Small intestine (tissue), 7 donors: ENCODE measurements around the gene FGFRL1. TPM values are rescaled to one million over a fixed set of nuclear protein-coding genes. Genes with fewer than 3 reads are reported as not detected.

Experiments used
- DNase-seq, 2 donors: peaks; one replicate each; pipeline versions ENCODE4 v3.0.0 to v3.0.0-alpha.2; 2013
- FAIRE-seq: peaks from 2 replicates; lab custom pipeline; 2012; peaks lifted over from hg19 to GRCh38; lab: Jason Lieb, UNC
- H3K27ac ChIP-seq, 3 donors: one replicate each; pipeline ENCODE4 v1.5.1; 2013; ENCODE audit warnings: low read length in 2 of 3, mild to moderate bottlenecking in 2 of 3, control low read depth in 1 of 3, inconsistent platforms in 1 of 3, low read depth in 1 of 3, moderate library complexity in 1 of 3
- H3K27me3 ChIP-seq, 3 donors: one replicate each; pipeline ENCODE4 v1.6.1; 2013; ENCODE audit warnings: low read length in 3 of 3, inconsistent platforms in 1 of 3; ENCODE audit not compliant: control insufficient read depth in 3 of 3, insufficient read depth in 3 of 3
- H3K36me3 ChIP-seq, 3 donors: one replicate each; pipeline ENCODE4 v1.6.1; 2013; ENCODE audit warnings: low read length in 3 of 3, inconsistent platforms in 1 of 3, low read depth in 1 of 3, mild to moderate bottlenecking in 1 of 3, moderate library complexity in 1 of 3; ENCODE audit not compliant: control insufficient read depth in 3 of 3, insufficient read depth in 2 of 3
- H3K4me1 ChIP-seq, 3 donors: one replicate each; pipeline ENCODE4 v1.6.1; 2013; ENCODE audit warnings: low read length in 2 of 3, inconsistent platforms in 1 of 3, low read depth in 1 of 3, mild to moderate bottlenecking in 1 of 3, moderate library complexity in 1 of 3; ENCODE audit not compliant: control insufficient read depth in 3 of 3, insufficient read depth in 2 of 3
- H3K4me3 ChIP-seq, 3 donors: one replicate each; pipeline ENCODE4 v1.5.1; 2013; ENCODE audit warnings: low read length in 3 of 3, control low read depth in 1 of 3, inconsistent platforms in 1 of 3, low read depth in 1 of 3, mild to moderate bottlenecking in 1 of 3, moderate library complexity in 1 of 3
- H3K9me3 ChIP-seq, 2 donors: one replicate each; pipeline ENCODE4 v1.6.1; 2013; ENCODE audit warnings: low read depth in 1 of 2, low read length in 1 of 2; ENCODE audit not compliant: control insufficient read depth in 2 of 2, insufficient read depth in 1 of 2
- WGBS, 3 donors: extraction: QIAGEN DNeasy Blood & Tissue Kit; methylation state at CpG; one replicate each; pipeline ENCODE4 v1.1.7; 2013; 5-methylcytosine and 5-hydroxymethylcytosine counted together
- polyA plus RNA-seq, 4 donors: library from polyadenylated mRNA; stranded (reverse) in 3 of 4; unstranded in 1 of 4; fragments of 200-250 nt in 3 of 4; fragments of 120-200 nt in 1 of 4; gene quantifications; one replicate each; pipeline versions ENCODE4 v1.2.1 to v1.2.3, GENCODE V29; 2013
- donor health status: healthy with polysubstance abuse.
- donor health status: control.
- donor health status: control.
- donor health status: Bipolar disorder and iron deficiency.
- donor health status: healthy.

FGFRL1 gene
- polyA plus RNA-seq, 4 donors = 1.8 to 10.9 (median 7.3) TPM

- Histone ChIP-seq H3K27ac (no peak overlapping the region), H3K9me3 (no peaks in the 10 kb centered on the region), H3K4me3 (no peak overlapping the region), H3K27me3 (peaks cover 0 to 21% (median 1%) of the 10 kb centered on the region in 3 donors), H3K4me1 (peaks cover 0 to 4% (median 0%) of the 10 kb centered on the region in 3 donors), H3K36me3 (no peaks in the 10 kb centered on the region)
- 53 to 67% (median 61%) methylated on average over 18 to 20 of the region's 20 CpGs for WGBS, 3 donors
- FAIRE-seq = no peak
- DNase-seq = no peak
Measured at GRCh38 chr4:1039493-1040343, 28.3 kb downstream of the FGFRL1 start.

GRCh38 chr4:1040344-1041146 lies 29.1 kb downstream of the FGFRL1 start:
- no peak for DNase-seq
- Histone ChIP-seq H3K27me3 (peaks cover under 1 to 30% (median 3%) of the 10 kb centered on the region in 3 donors), H3K9me3 (no peaks in the 10 kb centered on the region), H3K4me1 (peaks cover 0 to 4% (median 0%) of the 10 kb centered on the region in 3 donors), H3K27ac (no peak overlapping the region), H3K36me3 (no peaks in the 10 kb centered on the region), H3K4me3 (no peak overlapping the region)
- no peak for FAIRE-seq
- WGBS, 3 donors = 79 to 87% (median 81%) methylated on average over 21 of the region's 21 CpGs

- H3K9me3 ChIP-seq = no peaks in the 10 kb centered on the region
- no peak overlapping the region for H3K27ac ChIP-seq
- H3K36me3 ChIP-seq = no peaks in the 10 kb centered on the region
- H3K27me3 ChIP-seq = peaks cover 2 to 31% (median 3%) of the 10 kb centered on the region in 3 donors
- 27 to 45% (median 38%) methylated on average over 34 to 36 of the region's 36 CpGs for WGBS, 3 donors
- H3K4me3 ChIP-seq = no peak overlapping the region
- DNase-seq (no peak), FAIRE-seq (no peak)
- peaks cover 0 to 4% (median 0%) of the 10 kb centered on the region in 3 donors for H3K4me1 ChIP-seq
Measured at GRCh38 chr4:1041147-1041935, 29.9 kb downstream of the FGFRL1 start.

- Histone ChIP-seq H3K4me3 (no peak overlapping the region), H3K36me3 (no peaks in the 10 kb centered on the region), H3K9me3 (no peaks in the 10 kb centered on the region), H3K27me3 (peaks cover 2 to 33% (median 3%) of the 10 kb centered on the region in 3 donors), H3K4me1 (peaks cover 0 to 4% (median under 1%) of the 10 kb centered on the region in 3 donors), H3K27ac (no peak overlapping the region)
- WGBS, 3 donors = 11 to 41% (median 40%) methylated on average over 8 of the region's 8 CpGs
- FAIRE-seq (no peak), DNase-seq (no peak)
Measured at GRCh38 chr4:1041936-1042330, 30.5 kb downstream of the FGFRL1 start.

- no peak for FAIRE-seq
- Histone ChIP-seq H3K9me3 (no peaks in the 10 kb centered on the region), H3K4me3 (no peak overlapping the region), H3K36me3 (no peaks in the 10 kb centered on the region), H3K4me1 (peaks cover 0 to 4% (median 3%) of the 10 kb centered on the region in 3 donors), H3K27me3 (peaks cover 2 to 39% (median 3%) of the 10 kb centered on the region in 3 donors), H3K27ac (no peak overlapping the region)
- 79 to 91% (median 79%) methylated on average over 15 to 17 of the region's 17 CpGs for WGBS, 3 donors
- no peak for DNase-seq
Measured at GRCh38 chr4:1042352-1043055, 31.1 kb downstream of the FGFRL1 start.

- FAIRE-seq = no peak
- WGBS, 3 donors = 41 to 63% (median 52%) methylated on average over 7 of the region's 7 CpGs
- no peaks in the 10 kb centered on the region for H3K36me3 ChIP-seq
- no peak overlapping the region for H3K27ac ChIP-seq
- H3K27me3 ChIP-seq = peaks cover 2 to 44% (median 3%) of the 10 kb centered on the region in 3 donors
- no peaks in the 10 kb centered on the region for H3K9me3 ChIP-seq
- H3K4me1 ChIP-seq = peaks cover 0 to 4% (median 3%) of the 10 kb centered on the region in 3 donors
- no peak overlapping the region for H3K4me3 ChIP-seq
- no peak for DNase-seq
Measured at GRCh38 chr4:1043162-1043561, 31.7 kb downstream of the FGFRL1 start.

- peaks cover 0 to 4% (median 3%) of the 10 kb centered on the region in 3 donors for H3K4me1 ChIP-seq
- FAIRE-seq (no peak), DNase-seq (peak in 1 of 2 donors; percentile 35)
- WGBS, 3 donors = 27 to 34% (median 33%) methylated on average over 33 to 36 of the region's 36 CpGs
- peak overlapping the region in 1 of 3 donors; percentile 14 for H3K27ac ChIP-seq
- no peaks in the 10 kb centered on the region for H3K9me3 ChIP-seq
- H3K36me3 ChIP-seq = no peaks in the 10 kb centered on the region
- no peak overlapping the region for H3K4me3 ChIP-seq
- peaks cover 2 to 50% (median 3%) of the 10 kb centered on the region in 3 donors for H3K27me3 ChIP-seq
Measured at GRCh38 chr4:1043651-1044468, 32.4 kb downstream of the FGFRL1 start.
